CD4-positive, alpha-beta T cell treated with Interleukin-15 for 4 hours (primary cell): ENCODE measurements around the gene ANO3.

Experiments
- DNase-seq: peaks from one replicate; pipeline ENCODE4 v3.0.0-alpha.2; 2020; ENCODE audit warnings: low spot score

Gene ANO3

DNA sequence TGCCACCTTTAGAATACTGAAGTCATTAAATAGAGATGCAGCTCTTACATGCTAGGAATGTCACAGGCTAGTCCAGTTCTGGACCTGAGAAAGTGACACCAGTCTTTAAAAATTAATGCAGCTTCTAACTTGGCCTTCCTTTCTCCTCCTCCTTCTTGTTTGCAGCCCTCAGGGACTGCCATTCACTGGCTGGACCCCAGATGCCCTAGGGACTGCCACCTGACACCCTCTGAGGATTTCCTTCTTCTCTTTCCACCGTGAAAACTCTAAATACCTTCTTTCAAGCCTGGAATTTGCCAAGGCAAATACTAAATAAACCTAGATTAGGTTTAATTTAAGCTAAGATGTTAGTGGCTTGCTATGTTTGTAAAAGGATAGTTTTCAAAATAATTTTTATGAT, 161.7 kb downstream of the ANO3 start:
- DNase-seq, result no peak

DNA sequence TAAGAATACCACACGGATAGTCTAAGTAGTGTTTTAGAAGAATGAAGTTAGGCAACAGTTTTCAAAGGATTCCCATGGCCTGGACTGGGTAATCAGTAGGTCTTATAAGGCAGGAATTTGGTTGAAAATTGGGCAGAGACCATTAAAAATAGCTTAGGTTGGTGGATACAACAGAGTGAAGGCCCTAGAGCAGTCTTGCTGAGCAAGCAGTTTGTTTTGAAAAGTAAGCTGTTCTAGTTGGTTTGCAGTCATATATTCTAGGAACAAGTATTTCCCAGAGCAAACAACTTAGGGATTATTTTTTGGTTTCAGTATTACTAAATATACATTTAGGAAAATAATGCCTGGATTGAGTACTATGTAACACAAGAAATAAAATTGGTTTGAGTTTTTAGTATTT, 175.3 kb downstream of the ANO3 start:
- no peak for DNase-seq

DNA sequence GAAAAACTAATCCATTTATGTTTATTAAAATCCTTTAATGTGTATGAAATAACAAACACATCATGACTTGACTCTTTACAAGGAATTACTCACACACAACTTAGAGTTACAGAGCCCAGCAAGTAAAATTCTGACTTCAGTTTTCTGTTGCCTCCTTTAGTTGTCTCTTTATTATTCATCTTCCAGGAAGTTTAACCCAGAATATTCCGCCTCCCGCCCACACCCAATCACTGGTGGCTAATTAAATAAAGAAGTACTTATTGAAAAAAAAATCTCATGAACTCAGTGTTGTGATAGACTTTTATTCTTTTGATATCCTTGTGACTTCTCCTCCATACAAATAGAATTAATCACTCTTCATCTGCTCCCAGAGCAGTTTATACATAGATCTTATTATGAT, 178.2 kb downstream of the ANO3 start:
- no peak for DNase-seq

GRCh38 chr11:26510756-26511155, 178.8 kb downstream of the ANO3 start:
- no peak for DNase-seq

GRCh38 chr11:26512196-26512595, 180.3 kb downstream of the ANO3 start:
- no peak for DNase-seq

- no peak for DNase-seq
These were observed 187.5 kb downstream of the ANO3 start for GRCh38 chr11:26519469-26519868.

- no peak for DNase-seq
These were observed 191.1 kb downstream of the ANO3 start for GRCh38 chr11:26522912-26523610.

GRCh38 chr11:26527685-26528084, 195.8 kb downstream of the ANO3 start:
- DNase-seq, result no peak

GRCh38 chr11:26537341-26537740, 205.4 kb downstream of the ANO3 start:
- no peak for DNase-seq

DNA sequence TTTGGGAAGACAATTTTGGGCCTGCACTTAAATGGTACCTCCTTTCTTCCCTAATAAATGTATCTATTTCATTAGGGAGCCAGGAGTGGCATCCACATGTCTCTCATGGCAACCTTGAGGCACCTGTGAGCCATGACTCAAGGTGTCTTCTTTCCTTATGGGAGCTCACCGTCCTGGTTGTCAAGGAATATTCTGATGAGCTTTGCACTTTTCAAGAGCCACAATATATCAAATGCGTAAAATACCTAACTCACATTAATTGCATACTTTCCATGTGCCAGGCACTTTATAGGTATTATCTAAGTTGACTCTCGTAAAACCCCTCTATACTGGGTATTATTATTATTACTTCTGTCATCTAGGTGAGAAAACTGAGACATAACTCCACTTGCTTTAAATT, 207.6 kb downstream of the ANO3 start:
- no peak for DNase-seq

GRCh38 chr11:26541870-26542269, 209.9 kb downstream of the ANO3 start:
- DNase-seq, result no peak

DNA sequence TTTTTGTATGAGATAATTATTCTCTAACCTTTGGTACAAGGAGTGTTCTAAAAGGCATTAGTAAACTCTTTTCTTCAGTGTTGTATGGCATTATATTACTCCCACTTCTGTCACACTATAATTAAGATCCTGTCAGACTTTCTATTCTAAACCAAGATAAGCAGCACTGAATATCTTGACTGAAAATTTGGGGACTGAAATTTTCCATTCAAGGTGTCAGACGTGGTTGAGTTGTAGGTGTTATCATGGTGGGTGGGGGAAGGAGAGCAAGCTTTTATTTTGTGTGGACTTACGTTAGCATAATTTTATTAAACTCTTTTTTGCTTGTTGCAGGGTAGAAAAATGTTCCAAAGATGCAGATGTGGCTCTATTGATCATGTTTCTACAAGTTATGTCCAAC, 217.2 kb downstream of the ANO3 start:
- DNase-seq, result no peak

DNA sequence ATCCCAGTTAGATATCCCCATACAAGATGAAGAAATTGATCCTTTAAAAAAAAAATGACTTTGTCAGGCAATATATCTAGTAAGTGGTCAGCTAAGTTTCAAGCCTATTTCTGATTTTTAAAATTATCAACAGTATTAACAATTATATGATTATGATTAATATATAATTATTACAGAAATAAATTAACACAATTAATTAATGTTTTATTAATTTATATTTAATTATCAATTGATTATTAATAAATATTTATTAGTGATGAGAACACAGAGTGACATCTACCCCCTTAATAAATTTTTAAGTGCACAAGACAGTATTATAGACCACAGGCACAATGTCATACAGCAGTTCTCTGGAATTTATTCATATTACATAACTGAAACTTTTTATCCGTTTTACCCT, 218.1 kb downstream of the ANO3 start:
- DNase-seq, result no peak

- no peak for DNase-seq
These were observed 219.4 kb downstream of the ANO3 start for GRCh38 chr11:26551186-26551801.

DNA sequence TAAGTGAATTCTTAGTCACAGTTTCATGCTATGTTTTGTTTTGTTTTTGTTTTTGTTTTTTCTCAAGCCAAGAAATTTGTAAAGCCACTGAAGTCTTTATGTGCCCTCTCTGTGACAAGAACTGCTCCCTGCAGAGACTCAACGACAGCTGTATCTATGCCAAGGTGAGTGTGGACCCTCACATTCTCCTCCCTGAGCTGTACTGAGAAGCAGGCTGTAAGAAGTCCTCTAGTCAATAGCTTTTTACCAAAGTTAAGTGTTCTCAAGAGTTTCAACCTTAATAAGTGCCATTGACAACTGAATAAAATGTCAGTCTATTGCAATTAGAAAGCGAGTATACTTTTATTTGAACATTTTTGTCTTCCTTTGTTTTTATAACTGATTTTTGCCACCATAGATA, 221.3 kb downstream of the ANO3 start:
- DNase-seq, result no peak

DNA sequence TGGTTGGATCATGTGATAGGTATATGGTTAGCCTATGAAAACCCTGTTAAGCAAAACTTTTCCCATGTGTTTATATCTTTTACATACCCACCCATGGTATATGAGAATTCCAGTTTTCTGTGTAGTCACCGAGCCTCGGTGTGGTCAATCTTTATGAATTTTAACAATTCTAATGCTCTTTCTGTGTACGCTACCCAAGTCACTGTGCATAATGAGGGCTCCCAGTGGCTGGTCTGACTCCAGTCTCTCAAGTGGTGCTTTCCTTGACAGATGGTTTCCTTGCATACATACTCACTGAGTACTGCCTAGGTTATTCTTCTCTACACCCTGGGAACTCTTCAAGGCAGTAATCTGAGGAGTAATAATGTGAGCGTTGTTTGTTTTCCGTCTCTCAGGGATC, 222.5 kb downstream of the ANO3 start:
- DNase-seq, result no peak

DNA sequence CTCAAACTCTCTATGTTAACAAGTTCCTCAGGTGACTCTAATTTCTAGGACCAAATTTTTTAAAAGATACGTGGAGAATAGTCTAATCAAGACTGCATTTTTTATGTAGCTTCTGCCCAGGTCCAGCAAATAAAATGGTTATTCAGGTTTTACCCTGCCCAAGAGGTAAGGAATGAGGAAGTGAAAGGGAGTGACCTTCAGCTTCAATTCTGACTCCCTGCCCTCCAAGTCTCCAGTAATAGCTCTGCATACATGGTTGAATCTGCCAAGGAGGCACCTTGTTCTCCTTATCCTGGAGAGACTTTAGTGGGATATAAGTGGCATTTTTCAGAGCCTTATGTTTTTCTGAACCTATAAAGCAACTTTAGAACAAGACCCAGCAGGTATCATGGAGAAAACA, 224.7 kb downstream of the ANO3 start:
- no peak for DNase-seq

- no peak for DNase-seq
These were observed 225.7 kb downstream of the ANO3 start for GRCh38 chr11:26557666-26558065.

DNA sequence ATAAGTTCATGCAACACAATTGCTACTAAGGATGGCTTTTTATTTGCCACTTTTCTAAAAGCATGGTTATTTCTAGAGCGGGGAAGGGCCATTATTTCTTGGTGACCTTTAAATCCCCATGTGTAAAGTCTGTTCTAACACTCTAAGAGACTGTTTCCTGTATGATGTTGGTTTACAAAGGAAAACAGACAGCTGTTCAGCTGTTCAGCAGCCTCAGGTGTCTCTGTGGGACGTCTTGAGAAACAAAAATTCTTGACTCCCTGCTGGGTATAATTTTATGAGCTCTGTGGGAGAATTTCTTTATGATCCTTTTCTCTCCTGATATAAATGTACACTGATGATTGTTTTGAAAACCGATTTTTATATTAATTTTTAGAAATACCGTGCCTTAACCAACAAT, 226.3 kb downstream of the ANO3 start:
- no peak for DNase-seq

DNA sequence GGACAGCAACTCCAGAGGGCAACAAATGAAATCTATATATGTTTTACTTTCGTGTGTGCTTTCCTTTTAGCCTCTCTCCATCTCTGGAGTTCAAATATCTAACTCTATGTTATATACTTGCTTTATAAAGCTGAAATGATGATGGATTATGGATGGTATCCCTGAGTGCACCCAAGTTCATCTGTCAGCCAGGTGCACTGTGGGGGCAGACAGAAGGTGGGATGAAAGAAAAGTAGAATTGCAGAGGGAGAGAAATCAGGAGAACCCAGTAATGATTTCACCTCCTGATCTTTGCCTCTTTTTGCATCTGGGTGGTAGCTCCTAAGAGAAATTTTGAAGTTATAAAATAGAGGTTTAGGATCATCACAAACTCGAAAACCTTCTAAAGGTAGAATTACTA, 237.7 kb downstream of the ANO3 start:
- no peak for DNase-seq

DNA sequence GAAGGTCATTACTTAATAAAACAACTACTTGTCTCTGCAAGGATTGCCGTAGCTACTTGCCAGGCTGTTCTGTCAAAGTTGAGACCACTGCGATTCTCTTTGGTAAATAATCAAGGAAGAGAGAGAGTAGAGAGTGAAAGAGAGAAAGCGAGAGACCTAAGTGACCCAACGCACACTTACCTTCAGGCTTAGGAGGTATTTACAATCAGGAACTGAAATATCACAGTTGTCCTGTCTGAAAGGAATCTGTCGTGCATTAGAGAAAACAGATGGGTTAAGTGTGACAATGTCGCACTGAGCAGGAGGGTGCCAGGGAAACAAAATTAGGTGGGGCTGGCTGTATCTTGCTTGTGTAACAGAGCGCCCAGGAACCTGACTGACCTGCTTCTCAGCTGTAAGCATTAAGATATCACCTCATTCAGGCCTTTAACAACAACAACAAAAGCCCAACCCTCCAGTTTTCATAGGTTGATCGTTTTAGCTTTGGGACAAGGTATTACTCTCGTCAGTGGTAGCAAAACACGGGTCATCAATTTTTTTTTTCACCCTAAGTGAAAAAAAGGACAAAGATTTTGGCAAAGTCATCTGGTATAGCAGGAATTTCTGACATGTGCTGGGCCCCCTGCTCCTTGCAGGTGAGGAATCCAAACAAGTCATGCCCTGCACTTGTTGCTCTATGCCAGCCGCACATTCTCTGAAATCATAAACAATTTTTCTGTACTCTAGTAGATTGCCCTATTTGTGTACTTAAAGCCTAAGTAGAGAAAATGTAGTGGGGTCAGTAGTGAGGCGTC, 240.1 kb downstream of the ANO3 start, which contains the start of gene MUC15:
Gene MUC15 (minus strand): TSS at position 403 of the 794 bp plus-strand sequence. CDS start 5,169 bp downstream, outside the sequence.
- no peak for DNase-seq

GRCh38 chr11:26572770-26573402, 241.0 kb downstream of the ANO3 start:
- DNase-seq, result no peak

GRCh38 chr11:26573896-26574295, 242.0 kb downstream of the ANO3 start:
- no peak for DNase-seq
